NK-92 (cell line): ENCODE results near the gene ARFRP1.
"Not testable (repeated sequence)": the region's sequence is repeated elsewhere in the genome, so short reads cannot be mapped to it uniquely, and the experiment has no call there.

Source experiments
- DNase-seq: peaks from one replicate; lab custom pipeline; 2025; ENCODE audit not compliant: unreplicated experiment; lab: John Stamatoyannopoulos, UW

Gene ARFRP1

DNA sequence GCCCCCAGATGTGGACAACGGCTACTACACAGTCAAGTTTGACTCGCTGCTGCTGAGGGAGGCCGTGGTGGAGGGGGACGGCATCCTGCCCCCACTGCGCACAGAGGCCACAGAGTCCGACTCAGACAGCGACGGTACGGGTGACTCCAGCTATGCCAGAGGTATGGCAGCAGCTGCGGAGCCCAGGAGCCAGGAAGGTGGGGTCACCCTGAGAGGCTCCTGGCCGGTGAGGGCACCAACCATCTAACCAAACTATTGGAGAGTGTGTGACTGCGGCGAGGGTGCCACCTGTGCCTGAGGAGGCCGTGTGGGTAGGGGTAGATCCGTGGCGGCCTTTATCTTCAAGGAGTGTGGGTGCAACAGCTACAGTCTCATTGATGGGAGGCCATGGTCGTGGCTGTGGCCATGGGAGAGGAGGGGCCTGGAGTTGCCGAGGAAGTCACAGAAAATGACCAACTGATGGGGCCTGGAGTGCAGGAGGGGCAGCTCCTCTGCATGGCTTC, 25.9 kb upstream of the ARFRP1 start:
- no peak for DNase-seq

DNA sequence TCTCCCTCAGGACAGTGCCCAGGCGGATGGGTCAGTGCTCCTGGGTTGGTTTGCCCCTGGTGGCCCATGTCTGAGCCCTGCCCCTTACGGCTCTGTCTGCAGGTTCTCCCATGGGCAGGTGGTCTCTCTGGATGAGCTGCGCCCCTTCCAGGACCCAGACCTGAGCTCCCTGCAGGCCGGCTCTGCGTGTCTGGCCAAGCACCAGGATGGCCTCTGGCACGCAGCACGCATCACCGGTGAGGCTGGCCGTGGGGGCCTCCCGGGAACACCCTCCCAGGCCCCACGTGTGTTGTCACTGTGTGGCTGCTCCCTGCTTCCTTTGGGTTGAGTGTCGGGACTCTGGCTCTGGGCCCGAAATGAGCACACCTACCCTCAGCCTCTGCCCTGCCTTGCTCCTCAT, 25.3 kb upstream of the ARFRP1 start:
- DNase-seq: no peak

DNA sequence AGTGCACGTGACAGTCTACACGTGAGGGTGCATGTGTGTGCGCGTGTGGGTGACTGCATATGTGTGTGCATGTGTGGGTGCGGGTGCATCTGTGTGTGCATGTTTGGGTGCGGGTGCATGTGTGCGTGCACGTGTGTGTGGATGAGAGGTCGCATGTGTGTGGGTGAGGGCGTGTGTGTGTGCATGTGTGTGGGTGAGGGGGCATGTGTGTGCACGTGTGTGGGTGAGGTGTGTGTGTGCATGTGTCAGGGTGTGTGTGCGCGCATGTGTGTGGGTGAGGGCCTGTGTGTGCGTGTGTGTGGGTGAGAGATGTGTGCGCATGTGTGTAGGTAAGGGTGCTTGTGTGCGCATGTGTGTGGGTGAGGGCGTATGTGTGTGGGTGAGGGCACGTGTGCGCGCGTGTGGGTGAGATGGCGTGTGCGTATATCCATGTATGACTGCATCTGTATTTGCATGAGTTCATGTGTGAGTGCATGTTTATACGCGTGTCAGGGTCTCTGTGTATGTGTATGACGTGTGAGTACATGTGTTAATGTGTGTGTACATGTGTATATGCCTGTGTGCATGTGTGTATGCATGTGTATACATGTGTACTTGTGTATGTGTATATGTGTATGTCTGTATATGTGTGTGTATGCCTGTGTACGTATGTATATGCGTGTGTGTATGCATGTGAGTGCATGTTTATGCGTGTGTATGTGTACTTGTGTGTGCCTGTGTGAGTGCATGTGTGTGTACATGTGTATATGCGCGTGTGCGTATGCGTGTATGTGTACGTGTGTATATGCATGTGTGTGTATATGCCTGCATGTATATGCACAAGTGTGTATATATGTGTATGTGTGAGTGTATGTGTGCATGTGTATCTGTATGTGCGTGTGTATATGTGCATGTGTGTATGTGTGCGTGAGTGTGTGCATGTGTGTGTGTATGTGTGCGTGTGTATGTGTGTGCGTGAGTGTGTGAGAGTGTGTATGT, 24.6 kb upstream of the ARFRP1 start:
- no peak for DNase-seq

DNA sequence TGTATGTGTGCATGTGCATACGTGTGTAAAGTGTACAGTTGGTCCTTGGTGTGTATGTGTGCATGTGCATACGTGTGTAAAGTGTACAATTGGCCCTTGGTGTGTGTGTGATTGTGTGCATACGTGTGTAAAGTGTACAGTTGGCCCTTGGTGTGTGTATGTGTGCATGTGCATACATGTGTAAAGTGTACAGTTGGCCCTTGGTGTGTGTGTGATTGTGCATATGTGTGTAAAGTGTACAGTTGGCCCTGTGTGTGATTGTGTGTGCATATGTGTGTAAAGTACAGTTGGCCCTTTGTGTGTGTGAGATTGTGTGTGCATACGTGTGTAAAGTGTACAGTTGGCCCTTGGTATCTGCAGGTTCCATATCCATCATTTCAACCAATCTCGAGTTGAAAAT, 23.6 kb upstream of the ARFRP1 start:
- DNase-seq: no peak

DNA sequence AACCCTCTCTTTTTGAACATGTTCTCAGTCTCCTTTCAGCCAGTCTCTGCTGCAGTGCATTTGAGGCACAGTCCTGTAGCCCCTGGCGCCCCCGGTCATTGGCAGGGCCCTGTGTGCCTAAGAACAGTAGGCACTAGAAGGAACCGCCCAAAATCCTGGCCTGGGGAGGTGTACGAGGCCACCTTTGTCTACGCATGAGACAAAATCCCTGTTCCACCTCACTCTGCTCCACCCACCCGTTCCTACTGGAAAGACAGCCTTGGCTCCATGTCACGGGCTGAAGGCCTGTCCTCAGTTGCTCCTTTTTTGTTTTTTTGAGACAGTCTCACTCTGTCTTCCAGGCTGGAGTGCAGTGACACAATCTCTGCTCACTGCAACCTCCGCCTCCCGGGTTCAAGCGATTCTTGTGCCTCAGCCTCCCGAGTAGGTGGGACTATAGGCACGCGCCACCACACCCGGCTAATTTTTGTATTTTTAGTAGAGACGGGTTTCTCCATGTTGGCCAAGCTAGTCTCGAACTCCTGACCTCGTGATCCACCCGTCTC, 22.5 kb upstream of the ARFRP1 start:
- not testable (repeated sequence) for DNase-seq

DNA sequence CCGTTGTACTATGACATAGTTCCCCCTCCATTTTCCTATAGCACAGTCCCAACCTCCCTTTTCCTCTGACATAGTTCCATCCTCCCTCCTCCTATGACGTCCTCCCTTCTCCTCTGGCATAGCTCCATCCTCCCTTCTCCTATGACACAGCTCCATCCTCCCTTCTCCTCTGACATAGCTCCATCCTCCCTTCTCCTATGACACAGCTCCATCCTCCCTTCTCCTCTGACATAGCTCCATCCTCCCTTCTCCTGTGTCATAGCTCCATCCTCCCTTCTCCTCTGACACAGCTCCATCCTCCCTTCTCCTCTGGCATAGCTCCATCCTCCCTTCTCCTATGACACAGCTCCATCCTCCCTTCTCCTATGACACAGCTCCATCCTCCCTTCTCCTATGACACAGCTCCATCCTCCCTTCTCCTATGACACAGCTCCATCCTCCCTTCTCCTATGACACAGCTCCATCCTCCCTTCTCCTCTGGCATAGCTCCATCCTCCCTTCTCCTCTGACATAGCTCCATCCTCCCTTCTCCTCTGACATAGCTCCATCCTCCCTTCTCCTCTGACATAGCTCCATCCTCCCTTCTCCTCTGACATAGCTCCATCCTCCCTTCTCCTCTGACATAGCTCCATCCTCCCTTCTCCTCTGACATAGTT, 15.3 kb upstream of the ARFRP1 start:
- not testable (repeated sequence) for DNase-seq

DNA sequence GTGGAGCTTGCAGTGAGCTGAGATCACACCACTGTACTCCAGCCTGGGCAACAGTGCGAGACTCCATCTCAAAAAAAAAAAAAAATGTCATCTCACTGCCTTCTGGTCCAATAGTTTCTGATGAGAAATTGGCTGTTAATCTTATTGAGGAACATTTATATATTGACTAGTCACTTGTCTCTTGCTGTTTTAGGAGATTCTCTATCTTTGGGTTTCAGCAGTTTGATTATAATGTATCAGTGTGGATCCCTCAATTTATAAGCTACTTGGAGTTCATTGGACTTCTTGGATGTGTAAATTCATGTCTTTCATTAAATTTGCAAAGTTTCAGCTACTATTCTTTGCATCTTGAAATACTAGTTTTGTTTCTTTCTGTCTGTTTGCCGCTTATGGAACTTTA, 11.2 kb upstream of the ARFRP1 start:
- no peak for DNase-seq

DNA sequence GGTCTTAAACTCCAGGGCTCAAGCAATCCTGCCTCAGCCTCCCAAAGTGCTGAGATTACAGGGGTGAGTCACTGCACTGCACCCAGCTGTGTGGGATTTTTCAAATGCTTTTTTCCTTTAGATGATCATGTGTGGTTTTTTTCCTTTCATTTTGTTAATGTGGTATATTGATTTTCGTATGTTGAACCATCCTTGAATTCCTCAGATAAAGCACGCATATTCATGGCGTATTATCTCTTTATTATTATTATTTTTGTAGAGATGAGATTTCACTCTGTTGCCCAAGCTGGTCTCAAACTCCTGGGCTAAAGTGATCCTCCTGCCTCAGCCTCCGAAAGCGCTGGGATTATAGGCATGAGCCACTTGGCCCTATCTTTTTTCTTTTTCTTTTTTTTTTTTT, 7.1 kb upstream of the ARFRP1 start:
- no peak for DNase-seq

DNA sequence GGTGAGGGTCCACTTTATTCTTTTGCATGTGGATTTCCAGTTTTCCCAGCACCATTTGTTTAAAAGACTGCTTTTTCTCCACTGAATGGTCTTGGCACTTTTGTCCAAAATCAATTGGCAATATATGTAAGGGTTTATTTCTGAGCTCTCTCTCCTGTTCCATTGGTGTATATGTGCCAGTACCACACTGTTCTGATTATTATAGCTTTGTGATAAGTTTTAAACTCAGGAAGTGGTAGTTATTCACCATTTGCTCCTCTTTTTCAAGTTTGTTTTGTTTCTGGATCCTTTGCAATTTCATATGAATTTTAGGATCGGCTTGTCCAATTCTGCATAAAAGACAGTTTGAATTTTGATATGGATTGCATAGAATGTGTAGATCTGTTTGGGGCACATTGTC, 4.4 kb upstream of the ARFRP1 start:
- no peak for DNase-seq

DNA sequence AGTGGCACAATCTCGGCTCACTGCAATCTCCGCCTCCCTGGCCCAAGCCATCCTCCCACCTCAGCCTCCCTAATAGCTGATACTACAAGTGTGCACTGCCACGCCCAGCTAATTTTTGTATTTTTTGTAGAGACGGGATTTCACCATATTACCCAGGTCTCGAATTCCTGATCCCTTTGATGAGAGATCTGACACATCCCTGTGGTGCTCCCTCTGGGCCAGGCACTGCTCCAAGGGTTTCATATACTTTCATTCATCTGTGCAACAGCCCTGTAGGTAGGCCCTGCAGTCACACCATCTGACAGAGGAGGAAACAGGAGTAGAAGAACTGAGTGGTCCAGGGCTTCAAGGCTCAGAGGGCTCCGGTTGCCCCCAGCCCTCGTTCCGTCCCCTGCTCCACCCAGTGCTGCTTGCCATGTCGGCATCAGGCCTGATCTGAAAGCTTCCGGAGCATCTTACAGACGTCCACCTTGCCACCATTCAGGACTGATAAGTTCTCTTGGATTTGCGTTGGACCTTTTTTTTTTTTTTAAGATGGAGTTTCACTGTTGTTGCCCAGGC, 3.4 kb upstream of the ARFRP1 start:
- DNase-seq: no peak

DNA sequence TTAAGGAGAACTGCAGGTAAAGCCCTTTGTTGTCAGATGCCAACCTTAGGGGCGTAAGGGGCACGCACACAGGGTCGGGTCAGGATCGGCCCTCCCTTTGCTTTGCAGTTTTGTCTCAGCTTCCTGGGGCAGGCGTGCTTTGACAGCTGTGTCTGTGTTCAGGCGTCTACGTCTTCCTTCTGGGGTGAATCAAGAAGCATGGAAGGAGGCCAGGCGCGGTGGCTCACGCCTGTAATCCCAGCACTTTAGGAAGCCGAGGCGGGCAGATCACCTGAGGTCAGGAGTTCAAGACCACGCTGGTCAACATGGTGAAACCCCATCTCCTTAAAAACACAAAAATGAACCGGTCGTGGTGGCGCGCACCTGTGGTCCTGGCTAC, 1.4 kb upstream of the ARFRP1 start:
- no peak for DNase-seq

DNA sequence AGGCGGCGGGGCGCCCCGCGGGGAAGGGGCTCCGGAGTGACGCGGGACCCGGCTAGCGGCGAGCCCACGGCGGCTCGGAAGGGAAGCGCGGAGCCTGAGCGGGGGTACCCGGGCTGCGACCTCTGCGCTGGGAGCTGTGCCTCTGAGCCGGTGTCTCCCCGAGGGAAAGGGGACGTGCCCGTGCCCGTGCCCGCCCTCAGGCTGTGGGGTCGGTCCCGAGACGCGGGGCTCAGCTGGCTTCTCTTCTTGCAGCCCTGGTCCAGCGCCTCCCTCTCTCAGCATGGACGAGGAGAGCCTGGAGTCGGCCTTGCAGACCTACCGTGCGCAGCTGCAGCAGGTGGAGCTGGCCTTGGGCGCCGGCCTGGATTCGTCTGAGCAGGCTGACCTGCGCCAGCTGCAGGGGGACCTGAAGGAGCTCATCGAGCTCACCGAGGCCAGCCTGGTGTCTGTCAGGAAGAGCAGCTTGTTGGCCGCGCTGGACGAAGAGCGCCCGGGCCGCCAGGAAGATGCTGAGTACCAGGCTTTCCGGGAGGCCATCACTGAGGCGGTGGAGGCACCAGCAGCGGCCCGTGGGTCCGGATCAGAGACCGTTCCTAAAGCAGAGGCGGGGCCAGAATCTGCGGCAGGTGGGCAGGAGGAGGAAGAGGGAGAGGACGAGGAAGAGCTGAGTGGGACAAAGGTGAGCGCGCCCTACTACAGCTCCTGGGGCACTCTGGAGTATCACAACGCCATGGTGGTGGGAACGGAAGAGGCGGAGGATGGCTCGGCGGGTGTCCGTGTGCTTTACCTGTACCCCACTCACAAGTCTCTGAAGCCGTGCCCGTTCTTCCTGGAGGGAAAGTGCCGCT, 749 bp upstream of the ARFRP1 start:
- DNase-seq: no peak

DNA sequence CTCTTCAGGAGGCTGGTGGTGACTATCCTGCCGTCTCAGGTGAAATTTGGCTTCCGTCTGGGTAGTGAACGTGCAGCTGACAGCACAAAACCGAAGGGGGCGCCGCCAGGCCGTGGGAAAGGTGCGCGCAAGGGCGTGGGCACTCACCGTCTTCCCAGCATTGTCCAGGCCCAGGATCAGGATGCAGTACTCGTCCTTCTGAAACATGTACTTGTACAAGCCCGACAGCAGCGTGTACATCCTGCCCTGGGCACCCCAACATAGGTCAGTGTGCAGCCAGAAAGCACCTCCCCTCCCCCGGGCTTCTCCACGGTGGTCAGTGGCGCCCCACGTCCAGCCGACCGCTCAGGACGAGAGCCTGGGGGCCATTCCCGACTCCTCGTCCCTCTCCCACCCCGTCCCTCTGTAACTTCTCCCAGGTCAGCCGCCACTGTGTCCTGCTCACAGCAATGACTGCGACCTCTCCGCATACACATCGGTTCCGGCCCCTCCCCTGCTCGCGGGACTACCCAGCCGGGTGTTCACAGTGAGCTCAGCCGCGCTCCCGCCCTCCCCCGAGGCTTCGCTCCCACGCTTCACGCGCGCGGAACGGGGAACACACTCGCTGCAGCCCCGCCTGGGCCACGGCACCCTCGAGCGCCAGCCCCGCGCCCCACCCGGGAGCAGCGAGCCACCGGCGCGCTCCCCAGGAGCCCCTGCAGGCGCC, 771 bp downstream of the ARFRP1 start:
- no peak for DNase-seq

DNA sequence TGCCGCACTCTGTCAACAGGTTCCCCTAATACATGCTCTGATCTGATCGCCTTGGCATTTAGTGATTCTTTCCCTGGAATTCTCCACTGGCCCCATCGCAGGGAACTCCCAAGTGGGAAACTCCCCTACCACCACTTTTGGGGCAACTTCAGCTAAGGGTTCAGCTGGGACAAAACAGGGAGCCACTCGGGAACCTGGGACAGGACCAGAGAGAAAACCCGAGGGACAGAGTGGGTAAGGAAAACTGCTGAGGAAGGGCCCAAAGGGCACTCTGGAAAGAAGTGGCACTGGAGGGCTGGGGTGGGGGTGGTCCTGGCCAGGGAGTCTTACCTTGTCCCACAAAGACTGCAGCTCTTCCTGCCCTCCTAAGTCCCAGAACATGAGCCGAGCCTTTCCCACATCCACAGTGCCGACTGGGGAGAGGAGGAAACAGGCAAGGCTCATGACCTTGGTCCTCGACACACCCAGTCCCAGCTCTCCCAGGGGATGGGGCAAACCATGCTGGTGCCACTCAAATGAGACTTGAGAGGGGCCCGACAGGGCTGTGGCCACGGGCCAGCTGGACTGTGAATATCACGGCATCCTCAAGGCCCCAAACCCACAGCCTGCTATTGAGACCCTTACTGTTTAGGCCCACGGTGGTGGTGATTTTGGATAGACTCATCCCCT, 1.6 kb downstream of the ARFRP1 start:
- no peak for DNase-seq

DNA sequence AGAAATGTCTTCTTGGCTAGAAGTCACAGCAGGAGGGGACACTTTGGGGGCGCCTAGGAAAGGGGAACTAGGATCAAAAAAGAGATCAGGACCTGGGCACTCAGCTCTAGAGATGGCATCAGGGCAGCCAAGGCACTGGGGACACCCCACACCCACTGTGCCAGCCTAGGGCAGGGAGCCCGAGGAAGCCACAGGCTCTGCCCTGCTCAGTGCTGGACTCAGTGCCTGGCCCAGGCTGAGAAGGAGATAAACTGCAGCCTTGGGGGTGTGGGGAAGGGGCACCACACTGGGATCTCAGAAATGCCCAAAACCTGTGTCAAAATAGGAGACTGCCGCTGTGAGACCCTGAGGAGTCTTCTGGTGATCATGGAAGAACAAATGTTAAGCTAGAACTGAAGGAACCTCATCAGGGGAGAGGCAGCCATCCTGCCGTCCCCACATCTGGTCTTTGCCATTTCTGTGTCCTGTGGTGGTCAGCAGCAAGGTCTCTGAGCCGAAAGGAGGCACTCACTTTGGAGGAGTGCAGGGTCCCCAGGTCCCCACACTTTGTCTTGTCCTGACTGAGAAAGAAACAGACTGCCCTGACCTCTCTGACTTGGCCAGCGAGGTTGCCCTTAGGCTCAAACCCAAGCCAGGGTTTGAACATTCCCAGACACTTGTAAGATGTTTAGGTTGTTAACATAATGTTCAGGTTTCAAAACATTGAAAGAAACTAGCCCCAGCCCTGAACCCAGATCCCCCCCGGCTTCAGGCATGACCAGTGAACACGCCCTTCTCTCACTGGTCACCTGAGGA, 2.3 kb downstream of the ARFRP1 start:
- DNase-seq: no peak

DNA sequence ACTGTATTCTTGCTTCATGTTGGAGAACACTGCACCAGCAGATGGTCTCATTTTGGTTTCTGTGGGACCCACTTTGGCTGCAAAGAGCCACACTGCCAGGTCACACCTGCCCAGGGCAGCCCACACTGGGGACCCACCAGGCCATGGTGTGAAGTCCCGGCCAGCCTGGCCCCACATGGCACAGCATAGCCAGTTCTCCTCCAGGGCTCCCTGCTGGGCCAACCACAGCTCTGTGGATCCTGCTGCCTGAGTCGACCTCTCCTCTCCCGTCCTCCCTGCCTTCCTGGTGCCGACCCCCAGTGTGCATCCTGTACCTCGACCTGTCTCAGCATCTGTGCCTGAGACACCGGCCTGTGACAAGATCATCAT, 3.0 kb downstream of the ARFRP1 start:
- no peak for DNase-seq

DNA sequence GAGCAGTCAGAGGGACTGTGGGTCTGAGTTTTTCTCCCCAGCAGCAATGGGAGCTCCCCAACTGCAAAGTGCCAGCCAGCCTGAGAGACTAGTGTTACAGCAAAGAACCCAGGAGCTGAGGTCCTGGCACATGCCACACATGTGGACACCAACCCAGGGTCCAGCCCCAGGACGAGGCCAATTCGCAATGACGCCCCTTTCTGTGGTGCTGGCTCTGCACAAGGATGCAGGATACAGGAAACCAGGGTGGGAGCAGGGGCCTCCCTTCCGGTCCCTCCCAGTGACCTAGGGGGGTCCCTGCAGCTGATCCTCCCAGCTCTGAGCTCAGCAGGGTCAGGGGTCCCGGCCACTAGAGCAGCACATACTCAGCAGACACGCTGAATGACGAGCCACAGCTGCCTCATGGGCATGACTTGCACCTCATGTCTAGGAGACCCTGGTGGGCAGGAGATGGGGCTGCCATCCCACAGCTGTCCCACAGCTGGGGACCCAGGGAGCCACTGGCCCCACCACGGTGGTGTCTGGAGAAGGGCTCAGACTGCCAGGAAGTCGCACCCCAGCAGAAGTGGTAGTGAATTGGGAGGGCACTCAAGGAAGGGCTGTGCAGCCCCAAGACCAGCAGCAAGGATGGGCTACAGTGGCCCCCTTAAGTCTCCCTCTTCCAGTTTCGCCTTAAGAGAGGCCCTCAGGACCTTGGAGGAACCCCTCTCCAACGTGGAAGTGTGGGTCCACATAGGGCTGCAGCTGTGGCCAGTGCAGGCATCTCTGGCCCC, 3.6 kb downstream of the ARFRP1 start:
- DNase-seq: no peak

DNA sequence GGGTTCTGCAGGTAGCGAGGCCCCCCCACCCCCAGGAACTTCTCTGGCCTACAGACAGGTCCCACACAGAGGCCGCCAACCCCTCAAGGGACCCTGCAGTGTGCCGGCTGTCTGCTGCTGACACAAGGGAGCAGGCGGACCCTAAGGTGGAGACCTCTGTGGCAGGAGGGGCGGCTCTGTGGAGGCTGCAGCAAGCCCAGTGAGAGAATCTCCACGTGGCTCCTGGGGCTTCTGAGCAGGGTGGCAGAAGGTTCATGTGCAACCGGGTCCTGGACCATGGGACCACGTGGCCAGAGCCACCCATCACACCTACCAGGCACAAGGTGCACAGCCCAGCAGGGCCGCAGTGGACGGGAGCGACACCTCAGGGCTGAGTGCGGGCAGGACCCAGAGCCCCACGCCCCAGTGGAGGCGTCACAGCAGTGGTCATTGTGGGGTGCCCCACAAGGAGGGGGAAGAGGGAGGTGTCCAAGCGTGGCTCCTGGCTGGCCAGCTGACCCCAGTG, 4.3 kb downstream of the ARFRP1 start:
- DNase-seq: no peak
